ENCODE results near the gene THOP1. TPM values are rescaled to one million over a fixed set of nuclear protein-coding genes. Genes with fewer than 3 reads are reported as not detected.

THOP1 gene
- total RNA-seq, 1 experiment from 2014 or later = 134 TPM

GRCh38 chr19:2817237-2817829 lies 32.0 kb downstream of the THOP1 start:
- peak; percentile 46 for DNase-seq (ENCODE audit: low read depth)

- peak; percentile 92 for DNase-seq (ENCODE audit: low read depth)
These were observed 34.3 kb downstream of the THOP1 start, which contains the start of gene ZNF554 for GRCh38 chr19:2819540-2820111. ZNF554 (plus strand) TSS chr19:2819868; CDS start chr19:2820072, 204 bp downstream.

- DNase-seq (ENCODE audit: low read depth) = peak; percentile 26
These were observed 34.9 kb downstream of the THOP1 start for GRCh38 chr19:2820112-2820702.

DNA sequence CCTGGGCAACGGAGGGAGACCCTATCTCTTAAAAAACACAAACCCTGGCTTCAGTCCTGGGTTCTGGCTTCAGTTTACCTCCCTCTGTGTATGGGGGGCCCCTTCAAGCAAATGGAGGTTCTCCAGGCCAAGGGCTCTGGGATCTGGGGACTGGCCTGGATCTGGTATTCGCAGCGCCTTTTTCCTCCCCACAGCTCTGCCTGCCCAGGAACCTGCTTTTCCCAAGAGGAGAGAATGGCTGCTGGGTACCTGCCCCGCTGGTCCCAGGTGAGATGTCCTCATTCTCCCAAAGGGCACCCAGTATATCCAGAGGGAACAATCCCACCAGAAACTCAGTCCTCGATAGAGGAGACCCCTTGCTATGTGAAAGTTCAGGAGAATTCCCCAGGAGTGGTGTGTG lies 37.5 kb downstream of the THOP1 start:
- no peak for DNase-seq (ENCODE audit: low read depth)

GRCh38 chr19:2823646-2824045 lies 38.3 kb downstream of the THOP1 start:
- no peak for DNase-seq (ENCODE audit: low read depth)

DNA sequence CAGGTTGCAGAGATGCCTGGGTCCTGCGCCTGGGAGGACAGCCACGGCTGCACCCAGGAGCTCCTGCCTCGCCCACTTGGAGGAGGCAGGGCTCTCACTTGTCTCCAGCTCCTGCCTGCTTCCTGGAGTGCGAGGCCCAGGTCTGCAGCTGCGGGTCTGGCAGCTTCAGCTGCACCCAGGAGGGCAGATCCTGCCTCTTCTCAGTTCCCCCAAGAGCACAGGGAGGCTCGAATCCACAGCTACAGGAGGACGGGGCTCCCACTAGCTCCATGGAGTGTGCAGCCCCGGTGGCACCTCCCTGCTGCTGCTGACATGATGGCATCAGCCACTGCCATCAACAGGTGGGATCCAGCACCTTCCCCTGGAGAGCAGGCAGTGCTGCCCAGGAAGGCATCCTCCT lies 38.8 kb downstream of the THOP1 start:
- no peak for DNase-seq (ENCODE audit: low read depth)

- DNase-seq (ENCODE audit: low read depth) = no peak
These were observed 41.7 kb downstream of the THOP1 start for GRCh38 chr19:2827022-2827421.

GRCh38 chr19:2827840-2828489 lies 42.7 kb downstream of the THOP1 start:
- DNase-seq (ENCODE audit: low read depth) = no peak

GRCh38 chr19:2834294-2834871 lies 49.1 kb downstream of the THOP1 start:
- no peak for DNase-seq (ENCODE audit: low read depth)

- DNase-seq (ENCODE audit: low read depth) = no peak
These were observed 52.1 kb downstream of the THOP1 start for GRCh38 chr19:2837430-2837829.

GRCh38 chr19:2840794-2841791 lies 55.8 kb downstream of the THOP1 start, which contains the start of gene ZNF555:
ZNF555 (plus strand) TSS chr19:2841475; CDS start chr19:2841573, 98 bp downstream.
- DNase-seq (ENCODE audit: low read depth) = peak; percentile 99

DNA sequence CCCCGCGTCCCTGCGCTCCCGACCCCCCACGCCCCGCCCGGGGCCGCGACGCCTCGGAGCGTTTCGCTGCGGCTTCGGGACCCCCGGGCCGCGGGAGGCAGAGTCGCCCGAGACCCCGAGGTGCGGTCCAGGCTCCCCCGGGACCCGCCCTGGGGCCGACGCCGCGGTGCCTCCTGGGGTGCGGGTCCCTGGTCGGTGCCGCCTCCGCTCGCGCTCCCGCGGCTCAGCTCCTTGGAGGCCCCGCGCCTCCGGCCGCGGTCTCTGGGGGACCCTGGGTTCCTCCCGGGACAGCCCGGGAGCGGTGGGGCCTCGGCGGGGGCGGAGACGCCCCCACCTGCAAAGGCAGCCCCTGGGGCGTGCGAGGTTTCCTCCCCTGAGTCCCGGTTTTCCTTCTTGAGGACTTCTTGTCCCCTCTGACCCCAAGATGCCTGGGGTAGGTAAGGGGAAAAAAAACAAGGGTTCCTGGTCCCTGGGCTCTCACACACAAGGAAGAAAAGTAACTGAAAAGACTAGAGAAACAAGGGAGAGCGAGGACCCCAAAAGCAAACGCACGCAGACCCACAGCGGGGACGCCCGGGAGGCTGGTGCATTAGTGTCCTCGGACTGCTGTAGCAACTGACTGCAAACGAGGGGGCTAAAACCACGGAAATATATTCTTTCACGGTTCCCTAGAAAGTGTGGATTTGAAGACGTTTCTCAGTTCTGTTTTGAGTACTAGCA lies 56.7 kb downstream of the THOP1 start:
- no peak for DNase-seq (ENCODE audit: low read depth)

GRCh38 chr19:2845107-2845506 lies 59.8 kb downstream of the THOP1 start:
- DNase-seq (ENCODE audit: low read depth) = no peak

DNA sequence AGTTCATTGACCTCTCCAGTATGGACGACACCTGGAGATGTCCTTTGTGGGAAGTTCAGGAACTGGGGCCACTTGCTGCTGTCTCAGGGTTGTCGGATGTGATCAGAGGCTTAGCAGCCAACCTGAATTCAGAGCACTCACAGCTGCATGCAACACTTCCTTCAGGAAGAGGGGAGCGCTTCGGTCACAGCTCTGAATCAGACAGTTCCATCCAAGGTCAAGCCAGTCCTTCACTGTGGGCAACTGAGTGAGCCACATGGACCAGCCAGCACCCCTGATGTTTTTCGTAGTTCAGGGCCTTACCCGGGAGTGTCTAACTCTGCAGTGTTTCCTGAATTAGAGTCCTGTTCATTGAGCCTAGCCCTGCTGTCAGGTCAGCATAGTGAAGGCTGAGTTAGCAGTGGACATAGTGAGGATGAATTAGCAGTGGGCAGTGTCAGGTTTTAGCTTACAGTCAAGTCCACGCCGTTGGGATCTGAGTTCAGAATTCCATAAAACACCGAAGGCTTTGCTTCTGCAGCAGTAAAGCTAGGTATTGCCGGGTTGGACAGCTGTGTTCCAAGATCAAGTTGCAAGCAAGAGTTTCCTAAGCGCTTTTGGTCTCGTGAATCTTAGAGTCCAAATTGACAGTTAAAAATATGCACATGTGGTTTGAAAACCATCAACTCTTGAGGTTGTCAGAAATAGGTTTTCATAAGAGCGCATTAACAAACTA lies 61.0 kb downstream of the THOP1 start:
- DNase-seq (ENCODE audit: low read depth) = no peak

DNA sequence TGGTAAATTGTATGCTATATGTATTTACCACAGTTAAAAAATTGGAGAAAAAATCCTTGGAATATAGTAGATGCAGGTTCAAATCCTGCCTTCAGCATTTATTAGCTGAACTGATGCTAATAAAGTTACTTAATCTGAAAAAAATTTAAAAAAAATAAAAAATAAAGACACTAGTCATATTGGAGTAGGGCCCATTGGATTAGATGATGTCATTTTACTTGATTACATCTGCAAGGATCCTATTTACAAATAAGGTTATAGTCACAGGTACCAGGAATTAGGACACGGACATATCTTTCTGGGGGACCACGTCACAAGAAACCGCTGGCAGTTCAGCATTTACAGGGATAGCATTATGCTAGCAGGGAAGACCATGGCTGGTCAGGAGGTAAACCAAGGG lies 62.2 kb downstream of the THOP1 start:
- no peak for DNase-seq (ENCODE audit: low read depth)

- no peak for DNase-seq (ENCODE audit: low read depth)
These were observed 63.3 kb downstream of the THOP1 start for GRCh38 chr19:2848616-2849015.

DNA sequence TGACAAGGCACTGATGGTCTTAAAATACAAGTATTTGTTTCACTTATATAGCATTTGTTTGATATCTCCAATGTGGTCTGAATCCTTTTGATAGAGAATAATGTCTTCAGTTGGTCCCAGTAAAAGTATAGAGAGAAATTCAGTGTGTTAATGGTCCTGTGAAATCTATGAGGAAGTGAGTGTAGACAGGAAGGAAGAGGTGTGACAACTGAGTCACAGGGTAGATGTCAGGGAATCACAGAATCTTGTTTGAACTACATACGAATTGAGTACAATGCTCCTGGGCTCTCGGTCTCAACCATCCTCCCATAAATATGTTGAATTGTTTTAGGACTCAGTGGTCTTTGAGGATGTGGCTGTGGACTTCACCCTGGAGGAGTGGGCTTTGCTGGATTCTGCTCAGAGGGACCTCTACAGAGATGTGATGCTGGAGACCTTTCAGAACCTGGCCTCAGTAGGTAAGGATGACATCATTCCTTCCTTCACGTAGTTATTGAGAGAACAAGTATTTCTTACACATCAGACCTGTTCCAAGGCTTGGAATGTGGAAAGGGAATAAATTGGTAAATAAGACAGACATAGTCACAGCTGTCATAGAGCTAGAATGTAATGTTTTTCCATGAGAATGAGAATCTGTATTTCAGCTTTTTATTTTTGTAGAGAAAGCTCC lies 65.1 kb downstream of the THOP1 start:
- DNase-seq (ENCODE audit: low read depth) = no peak

GRCh38 chr19:2852598-2852997 lies 67.3 kb downstream of the THOP1 start:
- DNase-seq (ENCODE audit: low read depth) = no peak

- DNase-seq (ENCODE audit: low read depth) = no peak
These were observed 67.8 kb downstream of the THOP1 start for GRCh38 chr19:2853015-2853606.

All from M059J (cell line).